GM18526 (cell line): ENCODE measurements around the gene RHOD.

Experiments used
- POLR2A ChIP-seq: IDR thresholded peaks from 3 replicates; pipeline ENCODE4 v1.6.1; 2011; ENCODE audit not compliant: insufficient read length; ENCODE audit errors: extremely low read depth

The RHOD gene

DNA sequence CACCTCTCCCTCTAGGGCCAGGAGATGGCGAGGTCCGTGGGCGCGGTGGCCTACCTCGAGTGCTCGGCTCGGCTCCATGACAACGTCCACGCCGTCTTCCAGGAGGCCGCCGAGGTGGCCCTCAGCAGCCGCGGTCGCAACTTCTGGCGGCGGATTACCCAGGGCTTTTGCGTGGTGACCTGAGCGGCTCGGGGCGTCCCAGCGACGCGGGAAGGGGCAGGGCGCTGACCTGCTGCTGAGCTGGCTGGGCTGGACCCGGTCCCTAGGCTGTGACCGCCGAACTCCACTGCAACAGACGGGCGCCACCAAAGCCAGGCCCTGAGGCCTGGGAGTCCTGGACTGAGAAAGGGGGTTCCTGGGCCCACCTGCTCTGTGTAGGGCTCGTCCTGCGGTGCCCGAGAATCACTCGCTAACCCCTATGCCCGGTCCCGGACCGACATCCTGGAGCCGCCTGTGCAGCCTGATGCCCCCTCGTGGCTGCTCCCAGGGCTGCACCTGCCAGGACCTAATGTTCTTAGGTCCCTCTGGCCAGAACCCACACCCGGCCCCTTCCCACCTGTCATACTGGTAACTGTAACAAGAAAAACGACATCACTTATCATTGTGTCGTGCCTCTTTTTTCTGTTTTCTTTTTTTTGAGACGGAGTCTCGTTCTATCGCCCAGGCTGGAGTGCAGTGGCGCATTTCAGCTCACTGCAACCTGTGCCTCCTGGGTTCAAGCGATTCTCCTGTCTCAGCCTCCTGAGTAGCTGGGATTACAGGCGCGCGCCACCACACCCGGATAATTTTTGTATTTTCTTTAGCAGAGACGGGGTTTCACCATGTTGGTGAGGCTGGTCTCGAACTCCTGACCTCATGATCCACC lies 15.0 kb downstream of the RHOD start:
- TF ChIP-seq POLR2A: no peak

DNA sequence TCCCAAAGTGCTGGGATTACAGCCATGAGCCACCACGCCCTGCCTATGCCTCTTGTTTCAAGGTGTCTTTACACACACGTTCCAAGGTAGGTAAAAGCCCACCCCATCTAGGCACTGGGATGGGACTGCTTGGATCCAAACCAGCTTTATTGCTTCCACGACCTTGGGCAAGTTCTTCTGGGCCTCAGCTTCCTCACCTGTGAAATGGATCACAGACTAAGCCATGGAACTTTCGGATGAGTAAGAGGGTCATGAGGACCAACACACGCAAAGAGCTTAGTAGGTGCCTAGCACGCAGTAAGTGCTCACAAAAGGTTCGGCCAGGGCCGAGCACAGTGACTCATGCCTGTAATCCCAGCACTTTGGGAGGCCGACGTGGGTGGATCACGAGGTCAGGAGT lies 15.6 kb downstream of the RHOD start:
- TF ChIP-seq POLR2A: no peak

DNA sequence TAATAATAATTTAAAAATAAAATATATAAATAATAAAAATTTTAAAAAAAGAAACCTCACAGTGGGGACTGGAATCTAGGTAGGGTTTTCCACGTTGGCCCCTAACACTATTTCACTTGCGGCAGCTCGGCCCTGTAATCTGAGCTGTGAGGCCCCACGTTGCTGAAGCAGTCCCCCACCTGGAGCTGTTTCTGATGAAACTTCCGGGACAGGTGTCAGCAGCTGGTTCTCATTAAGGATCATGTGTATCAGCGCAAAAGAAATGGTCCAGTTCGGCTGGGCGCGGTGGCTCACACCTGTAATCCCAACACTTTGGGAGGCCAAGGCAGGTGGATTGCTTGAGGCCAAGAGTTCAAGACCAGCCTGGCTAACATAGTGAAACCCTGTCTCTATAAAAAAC lies 17.3 kb downstream of the RHOD start:
- TF ChIP-seq POLR2A: no peak

DNA sequence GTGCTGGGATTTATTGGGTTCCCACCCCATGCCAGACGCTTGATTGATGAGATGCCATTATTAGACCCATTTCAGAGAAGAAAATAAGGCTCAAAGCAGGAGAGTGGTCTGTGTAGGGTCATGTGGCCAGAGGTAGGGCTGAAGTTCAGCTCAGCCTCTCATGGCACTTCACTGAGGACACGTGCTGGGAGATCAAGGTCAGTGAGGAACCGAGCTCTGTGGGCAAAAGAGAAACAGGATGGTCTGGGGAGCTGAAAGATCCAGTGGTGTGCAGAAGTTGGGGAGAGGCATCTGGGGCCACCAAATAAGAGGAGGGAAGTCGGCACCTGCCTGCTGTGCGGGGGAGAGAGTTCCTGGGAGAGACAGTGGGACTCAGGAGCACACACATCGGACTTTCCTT lies 19.6 kb downstream of the RHOD start:
- TF ChIP-seq POLR2A: no peak

DNA sequence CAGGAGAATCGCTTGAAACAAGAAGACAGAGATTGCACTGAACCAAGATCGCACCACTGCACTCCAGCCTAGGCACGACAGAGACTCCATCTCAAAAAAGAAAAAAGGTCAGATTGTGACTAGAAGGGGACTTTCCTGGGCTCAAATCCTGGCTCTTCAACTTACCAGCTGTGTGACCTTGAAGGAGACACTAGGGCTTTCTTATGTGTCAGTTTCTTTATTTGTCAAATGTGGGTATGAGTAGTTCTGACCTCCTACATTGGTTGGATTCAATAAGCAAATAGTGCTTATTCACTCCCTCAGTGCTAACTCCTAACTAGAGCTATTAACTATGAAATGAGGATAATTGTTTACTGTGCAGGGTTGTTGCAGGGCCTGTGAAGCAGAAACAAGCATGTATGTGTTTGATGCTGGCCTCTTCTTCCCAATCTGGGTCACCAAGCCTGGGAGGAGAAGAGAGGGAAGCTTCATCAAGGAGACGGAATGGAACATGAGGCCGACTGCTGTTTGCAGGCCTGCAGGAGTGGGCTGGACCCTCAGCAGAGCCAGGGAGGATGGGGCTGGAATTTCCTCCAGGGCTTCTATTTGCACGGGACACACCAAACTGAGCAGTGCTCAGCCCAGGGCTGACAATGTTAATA lies 22.5 kb downstream of the RHOD start:
- no peak for TF ChIP-seq POLR2A

DNA sequence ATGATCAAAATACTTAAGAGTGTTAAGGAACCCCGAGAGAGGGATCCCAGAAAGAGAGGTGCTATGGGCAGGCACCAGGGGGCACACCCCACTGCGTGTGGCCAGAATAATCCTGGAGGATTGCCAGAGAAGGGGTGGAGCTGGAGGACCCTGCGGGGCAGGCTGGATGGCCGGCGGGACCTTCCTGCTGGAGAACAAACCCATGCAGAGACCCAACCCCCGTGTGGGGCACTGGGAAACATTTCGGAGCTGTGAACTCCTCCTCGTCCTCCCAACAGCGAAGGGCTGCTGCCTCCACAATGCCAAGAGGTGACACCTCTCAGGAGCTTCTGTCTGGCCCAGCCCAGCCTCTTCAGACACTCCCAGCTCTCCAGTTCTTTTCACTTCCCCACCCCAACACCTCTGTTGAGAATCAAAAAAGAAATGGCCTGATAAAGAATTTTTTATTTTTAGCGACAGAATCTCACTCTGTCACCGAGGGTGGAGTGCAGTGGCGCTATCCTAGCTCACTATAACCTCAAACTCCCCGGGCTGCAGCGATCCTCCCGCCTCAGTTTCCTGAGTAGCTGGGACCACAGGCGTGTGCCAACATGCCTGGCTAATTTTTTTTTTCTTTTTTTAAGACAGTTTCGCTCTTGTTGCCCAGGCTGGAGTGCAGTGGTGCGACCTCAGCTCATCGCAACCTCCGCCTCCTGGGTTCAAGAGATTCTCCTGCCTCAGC lies 25.6 kb downstream of the RHOD start:
- no peak for TF ChIP-seq POLR2A

DNA sequence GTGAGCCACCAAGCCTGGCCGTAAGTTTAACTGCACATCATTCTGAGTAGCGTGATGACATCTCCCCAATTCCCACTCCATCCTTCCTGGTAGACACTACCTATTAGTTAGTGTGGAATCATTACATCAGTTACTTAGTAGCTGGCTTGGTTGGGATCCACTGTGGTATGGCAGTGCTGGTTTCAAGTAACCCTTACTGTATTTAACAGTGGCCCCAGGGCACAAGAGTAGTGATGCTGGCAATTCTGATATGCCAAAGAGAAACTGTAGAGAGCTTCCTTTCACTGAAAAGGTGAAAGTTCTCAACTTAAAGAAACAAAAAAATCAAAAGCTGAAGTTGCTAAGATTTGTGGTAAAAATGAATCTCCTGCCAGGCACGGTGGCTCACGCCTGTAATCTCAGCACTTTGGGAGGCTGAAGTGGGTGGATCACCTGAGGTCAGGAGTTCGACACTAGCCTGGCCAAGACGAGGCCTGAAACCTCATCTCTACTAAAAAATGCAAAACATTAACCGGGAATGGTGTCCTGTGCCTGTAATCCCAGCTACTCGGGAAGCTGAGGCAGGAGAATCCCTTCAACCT lies 27.2 kb downstream of the RHOD start:
- no peak for TF ChIP-seq POLR2A

DNA sequence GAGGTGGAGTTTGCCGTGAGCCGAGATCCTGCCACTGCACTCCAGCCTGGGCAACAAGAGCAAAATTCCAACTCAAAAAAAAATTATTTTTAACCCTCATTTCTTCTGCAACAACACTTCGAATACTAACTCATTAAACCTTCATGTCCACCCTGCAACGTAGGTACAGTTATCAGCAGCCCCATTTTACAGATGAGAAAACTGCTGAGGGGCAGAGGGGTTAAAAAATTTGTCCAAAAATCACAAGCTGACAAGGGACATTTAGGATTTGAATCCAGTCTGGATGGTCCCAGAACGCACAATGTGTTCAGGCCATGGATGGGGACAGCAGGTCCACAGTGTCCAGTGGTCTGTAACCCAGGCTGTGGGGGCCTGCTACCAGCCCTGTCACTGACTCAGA lies 29.0 kb downstream of the RHOD start:
- no peak for TF ChIP-seq POLR2A

DNA sequence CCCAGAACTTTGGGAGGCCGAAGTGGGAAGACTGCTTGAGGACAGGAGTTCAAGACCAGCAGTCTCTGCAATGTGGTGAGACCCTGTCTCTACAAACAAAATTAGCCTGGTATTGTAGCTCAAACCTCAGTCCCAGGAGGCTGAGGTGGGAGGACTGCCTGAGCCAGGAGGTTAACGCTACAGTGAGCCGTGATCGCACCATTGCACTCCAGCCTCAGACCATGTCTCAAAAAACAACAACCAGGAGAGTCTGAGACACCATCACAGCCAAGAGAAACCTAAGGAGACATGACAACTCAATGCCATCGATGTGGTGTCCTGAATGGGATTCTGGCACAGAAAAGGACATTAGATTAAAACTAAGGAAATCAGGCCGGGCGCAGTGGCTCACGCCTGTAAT lies 34.1 kb downstream of the RHOD start:
- TF ChIP-seq POLR2A: no peak

DNA sequence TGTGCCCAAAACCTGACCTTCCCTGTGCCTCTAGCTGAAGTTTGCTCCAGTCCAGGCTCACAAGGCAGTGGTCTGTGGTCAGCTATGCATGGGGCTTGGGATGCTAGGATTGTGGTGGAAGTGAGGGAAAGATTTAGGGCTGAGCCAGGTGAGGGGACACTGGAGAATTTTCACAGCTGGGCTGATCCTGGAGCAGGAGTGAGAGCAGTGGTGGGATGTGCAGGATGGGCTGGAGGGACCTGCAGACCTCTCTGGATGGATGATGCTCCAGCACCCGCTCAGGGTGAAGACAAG lies 38.5 kb downstream of the RHOD start:
- no peak for TF ChIP-seq POLR2A

DNA sequence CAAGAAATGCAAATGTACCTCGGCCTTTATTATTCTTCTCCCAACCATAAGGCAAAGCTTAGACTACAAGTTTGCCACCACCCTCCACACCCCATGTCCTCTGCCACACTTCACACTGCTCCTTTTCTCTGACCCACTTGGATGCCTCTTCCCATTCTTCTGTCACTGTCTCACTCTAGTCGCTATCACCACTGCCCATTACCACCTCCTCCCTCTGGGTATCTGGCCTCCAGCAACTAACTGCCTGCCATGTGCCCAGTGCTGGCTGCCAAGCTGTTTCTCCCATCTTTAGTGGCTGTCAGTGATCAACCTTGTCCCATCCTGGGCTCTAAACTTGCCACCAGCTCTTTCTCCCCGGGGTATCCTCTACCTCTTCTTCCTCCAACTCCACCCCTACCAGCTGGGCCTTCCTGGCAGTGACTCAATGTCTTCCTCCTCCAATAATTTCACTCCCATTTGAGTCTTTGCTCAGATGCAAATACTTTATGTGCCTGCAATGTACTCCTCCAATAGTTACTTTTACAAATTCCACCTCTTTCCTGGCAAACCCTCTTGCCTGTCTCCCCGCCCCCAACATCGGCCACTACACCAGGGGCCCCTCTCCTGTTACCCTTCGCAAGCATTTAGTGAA lies 42.3 kb downstream of the RHOD start:
- no peak for TF ChIP-seq POLR2A

DNA sequence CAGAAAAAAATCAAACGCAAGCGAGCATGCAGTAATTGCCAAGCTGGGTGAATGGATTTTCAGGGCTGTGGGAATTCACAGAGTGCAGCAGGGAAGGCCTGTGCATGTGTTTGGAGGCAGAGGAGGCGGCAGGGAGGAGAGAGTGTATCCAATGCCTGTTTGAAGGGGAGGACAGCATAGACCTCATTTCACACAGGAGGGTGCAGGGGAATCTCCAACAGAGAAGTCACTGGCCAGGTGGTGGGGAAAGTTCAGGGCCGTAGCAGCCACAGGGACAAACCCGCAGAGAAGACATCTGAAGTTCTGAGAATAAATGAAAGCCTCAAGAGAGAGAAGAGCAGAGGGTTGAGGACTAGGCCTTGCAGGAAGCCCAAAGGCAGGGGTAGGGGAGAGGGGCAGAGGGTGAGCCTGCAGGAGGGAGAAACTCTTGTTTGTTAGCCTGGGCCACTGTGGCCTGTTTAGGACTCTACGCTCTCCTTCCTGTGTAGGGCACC lies 43.2 kb downstream of the RHOD start:
- no peak for TF ChIP-seq POLR2A

DNA sequence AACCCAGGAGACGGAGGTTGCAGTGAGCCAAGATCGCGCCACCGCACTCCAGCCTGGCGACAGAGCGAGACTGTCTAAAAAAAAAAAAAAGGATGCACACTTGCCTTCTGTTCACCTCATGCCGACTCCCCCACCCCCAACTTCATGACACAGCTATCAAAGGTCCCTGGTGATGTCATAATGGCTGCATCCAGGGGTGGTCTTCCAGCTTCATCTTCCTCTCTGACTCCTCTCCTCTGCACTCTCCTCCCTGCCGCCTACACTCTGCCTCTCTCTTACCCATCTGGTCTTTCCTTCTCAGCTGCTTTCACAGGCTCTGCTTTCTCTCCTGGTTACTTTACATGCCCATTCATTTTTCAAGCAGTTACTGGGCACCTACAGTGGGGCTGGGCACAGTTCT lies 46.0 kb downstream of the RHOD start:
- no peak for TF ChIP-seq POLR2A

DNA sequence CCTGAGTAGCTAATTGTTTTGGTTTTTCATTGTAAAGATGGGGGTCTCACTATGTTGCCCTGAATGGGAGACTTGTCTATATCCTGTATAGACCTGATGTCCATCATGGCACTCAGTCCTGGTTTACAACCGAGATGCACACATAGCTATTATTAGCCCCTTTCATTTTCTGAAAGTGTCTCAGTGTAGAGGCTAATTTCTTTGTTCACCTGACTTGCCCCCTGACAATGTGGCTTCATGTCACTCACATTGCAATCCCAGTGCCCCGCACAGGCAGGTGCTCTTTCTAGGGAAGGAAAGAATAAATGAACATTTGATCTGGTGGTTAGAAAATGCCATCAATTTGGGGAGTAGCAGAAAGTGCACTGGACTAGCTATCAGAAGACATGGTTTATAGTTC lies 49.3 kb downstream of the RHOD start:
- TF ChIP-seq POLR2A: no peak

DNA sequence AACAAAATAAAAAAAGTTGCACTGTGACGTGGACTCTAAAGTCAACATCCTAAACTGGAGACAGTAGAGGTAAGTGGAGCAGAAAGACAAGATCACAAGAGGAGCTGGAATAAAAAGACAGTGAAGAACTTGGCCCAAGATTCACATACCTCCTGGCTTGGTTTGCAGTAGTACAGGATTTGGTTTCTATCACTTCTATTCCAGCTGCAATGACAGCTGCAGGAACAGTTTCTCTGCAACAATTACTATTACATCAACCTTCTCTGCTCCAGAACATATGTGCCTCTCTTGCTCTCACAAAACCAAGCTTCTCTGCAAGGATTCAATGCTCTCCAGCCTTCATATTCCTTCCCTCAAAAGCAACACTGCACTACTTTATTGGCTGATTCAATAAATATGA lies 54.6 kb downstream of the RHOD start:
- no peak for TF ChIP-seq POLR2A
